Prostate gland (tissue), 2 donors: ENCODE results near the gene MAP4K1. TPM values are rescaled to one million over a fixed set of nuclear protein-coding genes. Genes with fewer than 3 reads are reported as not detected.

Source experiments
- total RNA-seq, 2 donors: library from RNA; depleted of rRNA; stranded (reverse); fragments of >200 nt; gene quantifications; one replicate each; pipeline ENCODE4 v1.1.0, GENCODE V29; 2016

The MAP4K1 gene
- total RNA-seq, 2 donors from 2014 or later = 1.6 to 14.1 TPM

Other genes starting within 250 kb of the MAP4K1 start
- 100 to 1,000 TPM; 232 to 298 TPM for gene PSMD8, start 243.4 kb downstream of the MAP4K1 start, total RNA-seq
- 1 to 10 TPM in 1 of 2 donors, under 1 TPM in 1; 0.27 to 7.4 TPM for gene GGN, start 229.9 kb downstream of the MAP4K1 start, total RNA-seq
- gene SPRED3, start 229.3 kb downstream of the MAP4K1 start, total RNA-seq = 1 to 10 TPM in 1 of 2 donors, under 1 TPM in 1; 0.82 to 3.3 TPM
- 10 to 100 TPM; 19.9 to 59.5 TPM for gene FAM98C, start 214.9 kb downstream of the MAP4K1 start, total RNA-seq
- 1 to 10 TPM; 1.4 to 1.6 TPM for gene RASGRP4, start 191.7 kb downstream of the MAP4K1 start, total RNA-seq
- gene RYR1, start 184.3 kb downstream of the MAP4K1 start, total RNA-seq = 1 to 10 TPM; 5.7 to 8.6 TPM
- 100 to 1,000 TPM; 368 to 618 TPM for gene EIF3K, start 1.2 kb upstream of the MAP4K1 start, total RNA-seq
- gene ACTN4, start 29.7 kb upstream of the MAP4K1 start, total RNA-seq = 100 to 1,000 TPM; 312 to 330 TPM
- 1 to 10 TPM; 2.3 to 6.0 TPM for gene CAPN12, start 126.5 kb upstream of the MAP4K1 start, total RNA-seq
- not detected for gene LGALS7, start 155.6 kb upstream of the MAP4K1 start, total RNA-seq
- 1 to 10 TPM; 3.8 to 9.8 TPM for gene LGALS7B, start 171.2 kb upstream of the MAP4K1 start, total RNA-seq
- 1 to 10 TPM in 1 of 2 donors, under 1 TPM in 1; 0.91 to 3.7 TPM for gene LGALS4, start 195.0 kb upstream of the MAP4K1 start, total RNA-seq
- gene ECH1, start 213.8 kb upstream of the MAP4K1 start, total RNA-seq = 100 to 1,000 TPM; 129 to 158 TPM
- 100 to 1,000 TPM; 210 to 231 TPM for gene HNRNPL, start 232.0 kb upstream of the MAP4K1 start, total RNA-seq